ENCODE measurements around the gene MPG. TPM values are rescaled to one million over a fixed set of nuclear protein-coding genes. Genes with fewer than 3 reads are reported as not detected.

The MPG gene
- total and polyA plus RNA-seq, 2 of the 8 experiments (the other 6 are each of a cell fraction or from before 2014, with no cell fraction given), result 37.6 to 83.7 TPM

DNA sequence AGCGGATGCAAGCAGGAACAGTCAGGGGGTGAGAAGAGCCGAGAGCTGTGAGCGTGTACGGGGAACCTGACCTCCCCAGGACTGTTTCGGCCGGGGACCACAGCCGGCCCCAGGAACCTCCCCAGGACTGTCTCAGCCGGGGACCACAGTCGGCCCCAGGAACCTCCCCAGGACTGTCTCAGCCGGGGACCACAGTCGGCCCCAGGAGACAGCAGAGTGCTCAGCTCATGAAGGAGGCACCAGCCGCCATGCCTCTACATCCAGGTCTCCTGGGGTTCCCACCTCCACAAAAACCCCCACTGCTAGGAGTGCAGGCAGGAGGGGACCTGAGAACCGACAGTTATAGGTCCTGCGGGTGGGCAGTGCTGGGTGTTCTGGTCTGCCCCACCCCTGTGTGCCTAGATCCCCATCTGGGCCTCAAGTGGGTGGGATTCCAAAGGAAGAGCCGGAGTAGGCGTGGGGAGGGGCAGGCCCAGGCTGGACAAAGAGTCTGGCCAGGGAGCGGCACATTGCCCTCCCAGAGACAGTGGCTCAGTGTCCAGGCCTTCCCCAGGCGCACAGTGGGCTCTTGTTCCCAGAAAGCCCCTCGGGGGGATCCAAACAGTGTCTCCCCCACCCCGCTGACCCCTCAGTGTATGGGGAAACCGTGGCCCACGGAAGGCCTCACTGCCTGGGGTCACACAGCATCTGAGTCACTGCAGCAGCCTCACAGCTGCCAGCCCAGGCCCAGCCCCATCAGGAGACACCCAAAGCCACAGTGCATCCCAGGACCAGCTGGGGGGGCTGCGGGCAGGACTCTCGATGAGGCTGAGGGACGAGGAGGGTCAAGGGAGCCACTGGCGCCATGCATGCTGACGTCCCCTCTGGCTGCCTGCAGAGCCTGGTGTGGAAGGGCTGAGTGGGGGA is 9.9 kb upstream of the MPG start:
- H2BK20ac ChIP-seq (ENCODE audit: low read length), result no peak overlapping the region
- H4K91ac ChIP-seq (replicated peaks; ENCODE audit: insufficient read length, low read length), result no peak overlapping the region
- WGBS, 2 experiments (ENCODE audit: extremely low coverage in 1 of 2, insufficient coverage in 1 of 2, insufficient read length in 1 of 2, insufficient replicate concordance in 2 of 2, low coverage in 1 of 2, low lambda C conversion rate in 2 of 2, missing lambda C conversion rate in 1 of 2), result 93% methylated on average over 23 of the region's 27 CpGs; no CpG with 5 or more reads in 1 of the 2 experiments
- FAIRE-seq (no peak), DNase-seq (ENCODE audit: low read depth in 1 of 2, low spot score in 2 of 2) (no peak)
- H4K8ac ChIP-seq (ENCODE audit: extremely low read depth, insufficient read depth, low read length), result no peak overlapping the region; the same call in none of the 2 replicates
- peaks cover 0 to 2% (median 0%) of the 10 kb centered on the region in 4 experiments; a peak in 1 of 7 replicates for H3K27me3 ChIP-seq (replicated peaks in 1 of 4; ENCODE audit: control insufficient read depth in 3 of 4, extremely low read depth in 1 of 4, insufficient read depth in 3 of 4, low read length in 3 of 4)
- peaks cover 3% of the 10 kb centered on the region; the same call in 1 of the 2 replicates for H3K79me1 ChIP-seq (ENCODE audit: low read depth, low read length)
- H2BK5ac ChIP-seq (ENCODE audit: low read depth, low read length), result no peak overlapping the region; the same call in 1 of the 2 replicates
- peaks cover 3 to 30% (median 15%) of the 10 kb centered on the region in 4 experiments for H3K4me1 ChIP-seq (replicated peaks in 1 of 4; ENCODE audit: control insufficient read depth in 3 of 4, insufficient read depth in 4 of 4, low read length in 3 of 4)
- H3K14ac ChIP-seq (ENCODE audit: insufficient read length), result no peak overlapping the region
- no peaks in the 10 kb centered on the region for H3K9me3 ChIP-seq (ENCODE audit: insufficient read depth in 2 of 2, low read depth in 1 of 2, low read length in 1 of 2)
- peaks cover 9% of the 10 kb centered on the region; the same call in 1 of the 2 replicates for H3K23me2 ChIP-seq (ENCODE audit: low read depth, low read length)
- peaks cover 0 to 5% (median 2%) of the 10 kb centered on the region in 4 experiments; a peak in 3 of 8 replicates for H3K36me3 ChIP-seq (ENCODE audit: control insufficient read depth in 2 of 4, insufficient read depth in 4 of 4, low read length in 3 of 4)
- no peak overlapping the region for H3K27ac ChIP-seq (ENCODE audit: low read depth, low read length)
- H3K56ac ChIP-seq (replicated peaks; ENCODE audit: insufficient read length, low read depth, low read length), result no peak overlapping the region
- no peak overlapping the region for H2AFZ ChIP-seq (ENCODE audit: low read length)
- no peak overlapping the region; the same call in 1 of the 2 replicates for H2BK15ac ChIP-seq (ENCODE audit: low read length)
- H3K23ac ChIP-seq (ENCODE audit: insufficient read length), result no peak overlapping the region
- H3K9ac ChIP-seq (replicated peaks in 1 of 4; ENCODE audit: extremely low read depth in 1 of 4, low read depth in 3 of 4, low read length in 3 of 4), result no peak overlapping the region
- peak overlapping the region; percentile 24; the same call in 1 of the 2 replicates for H2AK5ac ChIP-seq (ENCODE audit: low read depth, low read length)
- no peak overlapping the region for H4K5ac ChIP-seq (ENCODE audit: insufficient read length, low read depth, low read length)
- no peak overlapping the region for H3K18ac ChIP-seq (ENCODE audit: extremely low read depth, low read length)
- H4K20me1 ChIP-seq (replicated peaks in 1 of 2; ENCODE audit: control insufficient read depth in 1 of 2, insufficient read depth in 2 of 2, low read length in 2 of 2), result peaks cover 13 to 27% of the 10 kb centered on the region in 2 experiments
- TF ChIP-seq SIN3A (conservative IDR thresholded peaks at IDR 0.05 in 1 of 2, IDR thresholded peaks at IDR 0.05 in 1 of 2; ENCODE audit: low read depth in 1 of 2, low read length in 2 of 2) (no peak), KDM5A (IDR thresholded peaks at IDR 0.05; ENCODE audit: low read length) (no peak)
- H3K4ac ChIP-seq (replicated peaks; ENCODE audit: insufficient read length, low read depth, low read length), result no peak overlapping the region
- H3K4me3 ChIP-seq (ENCODE audit: extremely low read depth in 1 of 4, insufficient read depth in 2 of 4, low read depth in 3 of 4, low read length in 4 of 4), result no peak overlapping the region
- POLR2A ChIA-PET (ENCODE audit: partially characterized antibody), result interaction anchor here (0.6 to 16.6 kb wide), 8 partner anchors 10 to 160 kb away, joined by 3 to 153 read pairs (median 8); partner anchors contain the start of genes MPG, POLR3K and SNRNP25
- no peak overlapping the region for H2BK12ac ChIP-seq (ENCODE audit: low read depth, low read length)
- CTCF ChIA-PET (ENCODE audit: partially characterized antibody), result interaction anchor here (0.5 to 21.2 kb wide), 9 partner anchors 8 to 189 kb away, joined by 3 to 856 read pairs (median 4); partner anchors contain the start of genes HBQ1 and MPG
- peaks cover 0 to 11% of the 10 kb centered on the region in 2 experiments; a peak in 1 of 4 replicates for H3K79me2 ChIP-seq (ENCODE audit: control insufficient read depth in 1 of 2, insufficient read depth in 2 of 2, low read length in 2 of 2)
- H3K4me2 ChIP-seq (ENCODE audit: insufficient read depth in 1 of 2, low read depth in 2 of 2, low read length in 2 of 2), result no peak overlapping the region
- no peak overlapping the region for H2BK120ac ChIP-seq (replicated peaks; ENCODE audit: low read depth, low read length)

Data from H1 (cell line).